ENCODE data around the gene SMIM31. TPM values are rescaled to one million over a fixed set of nuclear protein-coding genes. Genes with fewer than 3 reads are reported as not detected.

The SMIM31 gene
- polyA plus RNA-seq, 1 donor (not counting 4 experiments of a cell fraction or from before 2014, with no cell fraction given), result not detected

DNA sequence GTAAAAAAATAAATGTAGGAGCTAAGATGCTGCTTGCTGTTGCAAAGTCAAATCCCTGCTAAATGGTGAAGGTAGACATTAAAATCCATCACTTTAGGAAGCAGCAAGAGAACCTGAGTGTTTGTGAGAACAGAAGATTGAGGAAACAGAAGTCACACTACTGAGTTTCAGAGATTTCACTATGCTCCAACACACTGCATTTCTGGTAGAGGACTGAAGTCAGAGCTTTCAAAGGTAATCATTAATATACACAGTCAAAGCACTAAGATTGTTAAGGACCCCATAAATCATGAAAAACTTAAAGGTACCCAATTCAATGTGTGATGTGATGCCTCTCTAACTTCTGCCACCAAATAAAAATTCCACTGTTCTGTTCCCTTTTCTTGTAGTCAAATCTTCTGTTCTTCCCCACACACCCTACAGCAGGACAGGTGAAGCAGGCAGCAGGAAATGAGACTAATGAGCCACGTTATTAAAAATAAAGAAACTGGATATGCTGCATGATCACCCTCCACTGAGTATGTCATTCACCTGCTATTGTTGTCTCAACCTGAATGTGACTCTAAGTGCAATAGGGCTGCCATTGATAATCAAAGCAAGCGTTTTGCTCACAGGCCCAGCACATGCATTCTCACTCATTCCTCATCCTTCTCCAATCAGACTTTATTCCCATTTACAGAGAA lies 94.2 kb downstream of the SMIM31 start:
- no peaks in the 10 kb centered on the region for H3K9me3 ChIP-seq (ENCODE audit: control insufficient read depth, low read depth, low read length)
- DNase-seq (ENCODE audit: low read depth, low spot score) (no peak), FAIRE-seq (no peak)
- no peaks in the 10 kb centered on the region for H3K79me2 ChIP-seq (ENCODE audit: control insufficient read depth, insufficient read depth, low read length)
- no peaks in the 10 kb centered on the region for H3K27me3 ChIP-seq (ENCODE audit: control insufficient read depth, extremely low read depth, insufficient read depth, low read length)
- no peaks in the 10 kb centered on the region for H3K9me1 ChIP-seq (ENCODE audit: control insufficient read depth, extremely low read depth, insufficient read depth, low read length)
- no peak overlapping the region for H3K27ac ChIP-seq (ENCODE audit: control insufficient read depth, insufficient read depth, low read length)
- H3K4me2 ChIP-seq (ENCODE audit: control insufficient read depth, extremely low read depth, insufficient read depth, low read depth, low read length), result no peak overlapping the region
- H3K4me3 ChIP-seq (ENCODE audit: control insufficient read depth in 2 of 3, extremely low read depth in 1 of 3, insufficient read depth in 2 of 3, low read depth in 1 of 3, low read length in 3 of 3), result no peak overlapping the region
- TF ChIP-seq, protein P1, sequence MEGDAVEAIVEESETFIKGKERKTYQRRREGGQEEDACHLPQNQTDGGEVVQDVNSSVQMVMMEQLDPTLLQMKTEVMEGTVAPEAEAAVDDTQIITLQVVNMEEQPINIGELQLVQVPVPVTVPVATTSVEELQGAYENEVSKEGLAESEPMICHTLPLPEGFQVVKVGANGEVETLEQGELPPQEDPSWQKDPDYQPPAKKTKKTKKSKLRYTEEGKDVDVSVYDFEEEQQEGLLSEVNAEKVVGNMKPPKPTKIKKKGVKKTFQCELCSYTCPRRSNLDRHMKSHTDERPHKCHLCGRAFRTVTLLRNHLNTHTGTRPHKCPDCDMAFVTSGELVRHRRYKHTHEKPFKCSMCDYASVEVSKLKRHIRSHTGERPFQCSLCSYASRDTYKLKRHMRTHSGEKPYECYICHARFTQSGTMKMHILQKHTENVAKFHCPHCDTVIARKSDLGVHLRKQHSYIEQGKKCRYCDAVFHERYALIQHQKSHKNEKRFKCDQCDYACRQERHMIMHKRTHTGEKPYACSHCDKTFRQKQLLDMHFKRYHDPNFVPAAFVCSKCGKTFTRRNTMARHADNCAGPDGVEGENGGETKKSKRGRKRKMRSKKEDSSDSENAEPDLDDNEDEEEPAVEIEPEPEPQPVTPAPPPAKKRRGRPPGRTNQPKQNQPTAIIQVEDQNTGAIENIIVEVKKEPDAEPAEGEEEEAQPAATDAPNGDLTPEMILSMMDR (optimal IDR thresholded peaks at IDR 0.05 in 1 of 3, IDR thresholded peaks at IDR 0.05 in 1 of 3, conservative IDR thresholded peaks at IDR 0.05 in 1 of 3; ENCODE audit: extremely low read depth in 1 of 3, insufficient read depth in 2 of 3, low read length in 3 of 3), result no peak
- H2AFZ ChIP-seq (ENCODE audit: control insufficient read depth, low read length), result no peak overlapping the region
- no peaks in the 10 kb centered on the region for H4K20me1 ChIP-seq (ENCODE audit: control insufficient read depth, extremely low read depth, insufficient read depth, low read length)
- H3K36me3 ChIP-seq (ENCODE audit: control insufficient read depth in 2 of 2, extremely low read depth in 1 of 2, insufficient read depth in 2 of 2, low read length in 2 of 2), result no peaks in the 10 kb centered on the region
- no peaks in the 10 kb centered on the region for H3K4me1 ChIP-seq (ENCODE audit: control insufficient read depth, extremely low read depth, insufficient read depth, low read length)
- H3K9ac ChIP-seq (ENCODE audit: control insufficient read depth, extremely low read depth, insufficient read depth, low read length), result no peak overlapping the region
- dilution Hi-C loops (cut with MboI; ENCODE audit: extremely low pct_ligation_motif_present, low sequenced_read_pairs), result no loop called here

Small RNAs within 50 kb of the gene (small RNA-seq; reads per million reads assigned to genes)
- 0 reads per million in 3 experiments for gene RNU6-668P (ENCODE audit: insufficient read length in 3 of 3, low read depth in 3 of 3, low replicate concordance in 1 of 3)

Other genes starting within 250 kb of the SMIM31 start
- gene APELA, start 123.0 kb downstream of the SMIM31 start, polyA plus RNA-seq, result not detected in 3 replicates
- gene TRIM61, start 223.5 kb downstream of the SMIM31 start, polyA plus RNA-seq, result 0.29 to 0.58 TPM (median 0.45 TPM) in 3 replicates

Measured in keratinocyte (primary cell).